HL-60/S4 treated with phorbol 12-myristate 13-acetate at 8.2 ng/mL for 4 days and 3 days (cell line): ENCODE measurements around the gene UBXN11.
"Not testable (repeated sequence)": the region's sequence is repeated elsewhere in the genome, so short reads cannot be mapped to it uniquely, and the experiment has no call there.

Experiments used
- in situ Hi-C: fragments of 300-500 bp; cut with MboI; formaldehyde crosslinking; loops from 2 replicates; pipeline ENCODE4 v1.15.0; 2022; ENCODE audit warnings: low sequenced_read_pairs

UBXN11 gene

GRCh38 chr1:26305667-26306289, 658 bp downstream of the UBXN11 start:
- in situ Hi-C loops = no loop called here

- in situ Hi-C loops = no loop called here
Measured at GRCh38 chr1:26302733-26303405, 3.6 kb downstream of the UBXN11 start.

- in situ Hi-C loops = no loop called here
Measured at GRCh38 chr1:26300578-26301275, 5.7 kb downstream of the UBXN11 start.

- in situ Hi-C loops = no loop called here
Measured at GRCh38 chr1:26297791-26298124, 8.7 kb downstream of the UBXN11 start.

- in situ Hi-C loops = no loop called here
Measured at GRCh38 chr1:26297057-26297790, 9.2 kb downstream of the UBXN11 start.

GRCh38 chr1:26296340-26297056, 9.9 kb downstream of the UBXN11 start:
- in situ Hi-C loops = no loop called here

- in situ Hi-C loops = no loop called here
Measured at GRCh38 chr1:26295194-26296138, 11.0 kb downstream of the UBXN11 start.

GRCh38 chr1:26293911-26294463, 12.4 kb downstream of the UBXN11 start:
- in situ Hi-C loops = no loop called here

- in situ Hi-C loops = not testable (repeated sequence)
Measured at GRCh38 chr1:26292735-26293134, 13.7 kb downstream of the UBXN11 start.

GRCh38 chr1:26291939-26292338, 14.5 kb downstream of the UBXN11 start:
- in situ Hi-C loops = no loop called here

GRCh38 chr1:26291433-26291832, 15.0 kb downstream of the UBXN11 start:
- in situ Hi-C loops = no loop called here

GRCh38 chr1:26290882-26291261, 15.6 kb downstream of the UBXN11 start:
- in situ Hi-C loops = no loop called here

GRCh38 chr1:26290122-26290881, 16.1 kb downstream of the UBXN11 start:
- in situ Hi-C loops = no loop called here

GRCh38 chr1:26289158-26290059, 17.0 kb downstream of the UBXN11 start:
- in situ Hi-C loops = no loop called here

- in situ Hi-C loops = no loop called here
Measured at GRCh38 chr1:26288311-26288941, 18.0 kb downstream of the UBXN11 start.

- in situ Hi-C loops = no loop called here
Measured at GRCh38 chr1:26287811-26288210, 18.6 kb downstream of the UBXN11 start.

GRCh38 chr1:26287033-26287711, 19.3 kb downstream of the UBXN11 start:
- in situ Hi-C loops = no loop called here
